ENCODE measurements around the gene ANKH. TPM values are rescaled to one million over a fixed set of nuclear protein-coding genes. Genes with fewer than 3 reads are reported as not detected.
A peak's percentile ranks its signal among the peaks of the same experiment; 100 is the strongest.

The ANKH gene
- total and polyA plus RNA-seq, 3 experiments from 2014 or later: 47.0 to 80.5 (median 80.0) TPM

- no peak for DNase-seq
- H3K27ac Mint-ChIP-seq: peak overlapping the region in 1 of 8 donors; percentile 27
- Histone ChIP-seq H3K27ac (ENCODE audit: low read depth, low read length) (no peak overlapping the region), H3K27me3 (ENCODE audit: insufficient read depth, low read length, poor library complexity, severe bottlenecking) (no peaks in the 10 kb centered on the region), H3K4me1 (ENCODE audit: insufficient read depth, low read length) (peaks cover 7% of the 10 kb centered on the region), H3K9me3 (ENCODE audit: low read length) (no peaks in the 10 kb centered on the region), H3K36me3 (ENCODE audit: insufficient read depth, low read length) (no peaks in the 10 kb centered on the region), H3K4me3 (ENCODE audit: low read length) (no peak overlapping the region)
- H3K36me3 Mint-ChIP-seq: peaks cover 0 to 21% (median 20%) of the 10 kb centered on the region in 3 donors
- ChIA-PET POLR2A (no interaction called here), CTCF (no interaction called here)
- no peaks in the 10 kb centered on the region for H3K27me3 Mint-ChIP-seq
- H3K4me1 Mint-ChIP-seq: peaks cover 41 to 66% (median 55%) of the 10 kb centered on the region in 3 donors
- H3K9me3 Mint-ChIP-seq: no peaks in the 10 kb centered on the region
- H3K4me3 Mint-ChIP-seq: no peak overlapping the region
These were observed 83.6 kb downstream of the ANKH start for GRCh38 chr5:14787801-14788579.

- Mint-ChIP-seq H3K36me3 (peaks cover 0 to 35% (median 20%) of the 10 kb centered on the region in 3 donors), H3K27ac (peak overlapping the region in 3 of 8 donors; percentile 20 to 81 (median 41)), H3K9me3 (no peaks in the 10 kb centered on the region), H3K4me3 (peak overlapping the region in 1 of 7 donors; percentile 19), H3K4me1 (peaks cover 29 to 70% (median 51%) of the 10 kb centered on the region in 3 donors), H3K27me3 (no peaks in the 10 kb centered on the region)
- no peaks in the 10 kb centered on the region for H3K4me1 ChIP-seq (ENCODE audit: insufficient read depth, low read length)
- no peak for DNase-seq
- no peak overlapping the region for H3K27ac ChIP-seq (ENCODE audit: low read depth, low read length)
- H3K9me3 ChIP-seq (ENCODE audit: low read length): no peaks in the 10 kb centered on the region
- H3K4me3 ChIP-seq (ENCODE audit: low read length): no peak overlapping the region
- no peaks in the 10 kb centered on the region for H3K27me3 ChIP-seq (ENCODE audit: insufficient read depth, low read length, poor library complexity, severe bottlenecking)
- H3K36me3 ChIP-seq (ENCODE audit: insufficient read depth, low read length): peaks cover 4% of the 10 kb centered on the region
- POLR2A ChIA-PET: no interaction called here
- CTCF ChIA-PET: no interaction called here
These were observed 87.9 kb downstream of the ANKH start for GRCh38 chr5:14783691-14784090.

- no peaks in the 10 kb centered on the region for H3K9me3 ChIP-seq (ENCODE audit: low read length)
- H3K4me3 ChIP-seq (ENCODE audit: low read length): no peak overlapping the region
- Mint-ChIP-seq H3K27me3 (no peaks in the 10 kb centered on the region), H3K9me3 (no peaks in the 10 kb centered on the region), H3K27ac (peak overlapping the region in 1 of 8 donors; percentile 22), H3K4me1 (peaks cover 29 to 69% (median 52%) of the 10 kb centered on the region in 3 donors), H3K36me3 (peaks cover 0 to 38% (median 20%) of the 10 kb centered on the region in 3 donors), H3K4me3 (no peak overlapping the region)
- DNase-seq: no peak
- no peaks in the 10 kb centered on the region for H3K4me1 ChIP-seq (ENCODE audit: insufficient read depth, low read length)
- H3K36me3 ChIP-seq (ENCODE audit: insufficient read depth, low read length): peaks cover 4% of the 10 kb centered on the region
- no peaks in the 10 kb centered on the region for H3K27me3 ChIP-seq (ENCODE audit: insufficient read depth, low read length, poor library complexity, severe bottlenecking)
- no peak overlapping the region for H3K27ac ChIP-seq (ENCODE audit: low read depth, low read length)
- ChIA-PET POLR2A (no interaction called here), CTCF (no interaction called here)
These were observed 89.0 kb downstream of the ANKH start for GRCh38 chr5:14782591-14782990.

- H3K27me3 Mint-ChIP-seq: no peaks in the 10 kb centered on the region
- POLR2A ChIA-PET: no interaction called here
- no peak overlapping the region for H3K4me3 Mint-ChIP-seq
- CTCF ChIA-PET: interaction anchor here (0.8 kb wide), 1 partner anchor 96 kb away, joined by 3 read pairs; no protein-coding TSS in a partner anchor
- Histone ChIP-seq H3K27ac (ENCODE audit: low read depth, low read length) (no peak overlapping the region), H3K36me3 (ENCODE audit: insufficient read depth, low read length) (peaks cover 4% of the 10 kb centered on the region), H3K27me3 (ENCODE audit: insufficient read depth, low read length, poor library complexity, severe bottlenecking) (no peaks in the 10 kb centered on the region), H3K9me3 (ENCODE audit: low read length) (no peaks in the 10 kb centered on the region), H3K4me3 (ENCODE audit: low read length) (no peak overlapping the region), H3K4me1 (ENCODE audit: insufficient read depth, low read length) (no peaks in the 10 kb centered on the region)
- no peak overlapping the region for H3K27ac Mint-ChIP-seq
- no peaks in the 10 kb centered on the region for H3K9me3 Mint-ChIP-seq
- H3K36me3 Mint-ChIP-seq: peaks cover 0 to 39% (median 22%) of the 10 kb centered on the region in 3 donors
- H3K4me1 Mint-ChIP-seq: peaks cover 29 to 63% (median 53%) of the 10 kb centered on the region in 3 donors
- DNase-seq: no peak
These were observed 90.5 kb downstream of the ANKH start for GRCh38 chr5:14781106-14781505.

- H3K4me3 Mint-ChIP-seq: no peak overlapping the region
- POLR2A ChIA-PET: no interaction called here
- no peak for DNase-seq
- H3K27ac Mint-ChIP-seq: peak overlapping the region in 3 of 8 donors; percentile 12 to 58 (median 44)
- peaks cover 33 to 63% (median 58%) of the 10 kb centered on the region in 3 donors for H3K4me1 Mint-ChIP-seq
- H3K9me3 Mint-ChIP-seq: no peaks in the 10 kb centered on the region
- Histone ChIP-seq H3K4me3 (ENCODE audit: low read length) (no peak overlapping the region), H3K36me3 (ENCODE audit: insufficient read depth, low read length) (peaks cover 4% of the 10 kb centered on the region), H3K9me3 (ENCODE audit: low read length) (no peaks in the 10 kb centered on the region), H3K27ac (ENCODE audit: low read depth, low read length) (no peak overlapping the region), H3K4me1 (ENCODE audit: insufficient read depth, low read length) (no peaks in the 10 kb centered on the region), H3K27me3 (ENCODE audit: insufficient read depth, low read length, poor library complexity, severe bottlenecking) (no peaks in the 10 kb centered on the region)
- peaks cover 0 to 41% (median 22%) of the 10 kb centered on the region in 3 donors for H3K36me3 Mint-ChIP-seq
- no peaks in the 10 kb centered on the region for H3K27me3 Mint-ChIP-seq
- CTCF ChIA-PET: no interaction called here
These were observed 91.6 kb downstream of the ANKH start for GRCh38 chr5:14779975-14780374.

GRCh38 chr5:14778792-14779070 lies 92.8 kb downstream of the ANKH start:
- H3K36me3 ChIP-seq (ENCODE audit: insufficient read depth, low read length): peaks cover 4% of the 10 kb centered on the region
- H3K4me1 ChIP-seq (ENCODE audit: insufficient read depth, low read length): no peaks in the 10 kb centered on the region
- H3K27me3 Mint-ChIP-seq: no peaks in the 10 kb centered on the region
- no peaks in the 10 kb centered on the region for H3K27me3 ChIP-seq (ENCODE audit: insufficient read depth, low read length, poor library complexity, severe bottlenecking)
- CTCF ChIA-PET: no interaction called here
- no peaks in the 10 kb centered on the region for H3K9me3 Mint-ChIP-seq
- no peak overlapping the region for H3K4me3 ChIP-seq (ENCODE audit: low read length)
- H3K4me3 Mint-ChIP-seq: peak overlapping the region in 1 of 7 donors; percentile 40
- peaks cover 29 to 66% (median 59%) of the 10 kb centered on the region in 3 donors for H3K4me1 Mint-ChIP-seq
- DNase-seq: no peak
- peaks cover 0 to 39% (median 23%) of the 10 kb centered on the region in 3 donors for H3K36me3 Mint-ChIP-seq
- no peaks in the 10 kb centered on the region for H3K9me3 ChIP-seq (ENCODE audit: low read length)
- POLR2A ChIA-PET: no interaction called here
- no peak overlapping the region for H3K27ac ChIP-seq (ENCODE audit: low read depth, low read length)
- peak overlapping the region in 5 of 8 donors; percentile 14 to 94 (median 49) for H3K27ac Mint-ChIP-seq

GRCh38 chr5:14777932-14778791 lies 93.4 kb downstream of the ANKH start:
- Histone ChIP-seq H3K9me3 (ENCODE audit: low read length) (no peaks in the 10 kb centered on the region), H3K4me1 (ENCODE audit: insufficient read depth, low read length) (no peaks in the 10 kb centered on the region), H3K27me3 (ENCODE audit: insufficient read depth, low read length, poor library complexity, severe bottlenecking) (no peaks in the 10 kb centered on the region), H3K4me3 (ENCODE audit: low read length) (no peak overlapping the region), H3K27ac (ENCODE audit: low read depth, low read length) (no peak overlapping the region), H3K36me3 (ENCODE audit: insufficient read depth, low read length) (peaks cover 4% of the 10 kb centered on the region)
- Mint-ChIP-seq H3K4me3 (no peak overlapping the region), H3K27me3 (no peaks in the 10 kb centered on the region), H3K9me3 (no peaks in the 10 kb centered on the region), H3K36me3 (peaks cover 0 to 38% (median 22%) of the 10 kb centered on the region in 3 donors), H3K4me1 (peaks cover 28 to 63% (median 56%) of the 10 kb centered on the region in 3 donors), H3K27ac (peak overlapping the region in 5 of 8 donors; percentile 27 to 94 (median 49))
- DNase-seq: no peak
- ChIA-PET POLR2A (no interaction called here), CTCF (no interaction called here)

GRCh38 chr5:14777187-14777586 lies 94.4 kb downstream of the ANKH start:
- H3K9me3 ChIP-seq (ENCODE audit: low read length): no peaks in the 10 kb centered on the region
- no peak overlapping the region for H3K27ac ChIP-seq (ENCODE audit: low read depth, low read length)
- no peak for DNase-seq
- no peaks in the 10 kb centered on the region for H3K4me1 ChIP-seq (ENCODE audit: insufficient read depth, low read length)
- peaks cover 4% of the 10 kb centered on the region for H3K36me3 ChIP-seq (ENCODE audit: insufficient read depth, low read length)
- H3K4me3 ChIP-seq (ENCODE audit: low read length): no peak overlapping the region
- POLR2A ChIA-PET: no interaction called here
- peaks cover 0 to 38% (median 20%) of the 10 kb centered on the region in 3 donors for H3K36me3 Mint-ChIP-seq
- no peaks in the 10 kb centered on the region for H3K27me3 Mint-ChIP-seq
- H3K9me3 Mint-ChIP-seq: no peaks in the 10 kb centered on the region
- no peak overlapping the region for H3K4me3 Mint-ChIP-seq
- peak overlapping the region in 1 of 8 donors; percentile 21 for H3K27ac Mint-ChIP-seq
- H3K27me3 ChIP-seq (ENCODE audit: insufficient read depth, low read length, poor library complexity, severe bottlenecking): no peaks in the 10 kb centered on the region
- CTCF ChIA-PET: no interaction called here
- peaks cover 24 to 64% (median 59%) of the 10 kb centered on the region in 3 donors for H3K4me1 Mint-ChIP-seq

Measured in CD8-positive, alpha-beta memory T cell (primary cell).